Measurements from ENCODE around the gene SUPT16H. TPM values are rescaled to one million over a fixed set of nuclear protein-coding genes. Genes with fewer than 3 reads are reported as not detected.
"Not testable (repeated sequence)": the region's sequence is repeated elsewhere in the genome, so short reads cannot be mapped to it uniquely, and the experiment has no call there.

Gene SUPT16H
- polyA plus RNA-seq, 12 donors, result 69.7 to 89.1 (median 82.0) TPM; not detected in 1

DNA sequence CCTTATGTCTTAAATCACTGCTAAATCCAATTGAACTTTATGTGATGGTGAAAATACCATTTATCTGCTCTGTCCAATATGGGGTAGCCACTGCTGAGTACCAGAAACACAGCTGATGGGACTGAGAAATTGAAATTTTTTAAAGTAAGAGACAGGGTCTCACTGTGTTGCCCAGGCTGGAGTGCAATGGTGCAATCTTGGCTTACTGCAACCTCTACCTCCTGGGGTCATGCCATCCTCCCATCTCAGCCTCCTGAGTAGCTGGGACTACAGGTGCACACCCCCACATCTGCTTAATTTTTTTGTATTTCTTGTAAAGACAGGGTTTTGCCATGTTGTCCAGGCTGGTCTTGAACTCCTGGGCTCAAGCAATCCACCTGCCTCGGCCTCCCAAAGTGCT, 11.0 kb downstream of the SUPT16H start:
- not testable (repeated sequence) for DNase-seq

DNA sequence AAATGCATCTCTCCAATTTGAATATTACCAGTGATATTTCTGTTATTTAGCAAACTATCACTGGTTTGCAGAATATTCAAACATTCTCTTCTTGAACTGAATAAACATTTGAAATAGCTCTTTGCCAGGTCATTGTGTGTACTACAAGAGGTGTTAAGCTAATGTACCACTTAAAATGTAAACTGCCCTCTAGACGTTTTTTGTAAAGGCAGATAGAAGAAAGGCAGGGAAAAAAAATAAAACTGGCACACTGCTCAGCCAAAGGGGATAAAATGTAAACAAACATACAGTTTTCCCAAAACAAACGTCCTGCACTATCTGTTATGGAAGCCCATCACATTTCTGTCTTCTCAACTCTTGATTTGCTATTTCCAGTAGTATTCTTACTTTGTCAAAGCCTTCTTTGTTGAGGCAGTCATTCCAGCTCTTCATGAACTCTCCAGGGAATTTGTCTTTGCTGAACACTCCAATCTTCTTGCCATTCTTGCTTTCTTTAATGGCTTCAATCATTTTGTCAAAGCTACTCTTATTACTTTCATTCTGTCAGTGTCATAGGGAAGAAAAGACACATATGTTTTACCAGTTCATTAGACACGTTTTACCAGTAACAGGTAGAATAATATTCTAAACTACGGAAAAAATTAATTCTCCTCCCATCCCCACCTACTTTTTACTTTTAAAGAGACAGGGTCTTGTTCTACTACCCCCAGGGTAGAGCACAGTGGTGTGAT, 13.7 kb downstream of the SUPT16H start:
- no peak for DNase-seq

DNA sequence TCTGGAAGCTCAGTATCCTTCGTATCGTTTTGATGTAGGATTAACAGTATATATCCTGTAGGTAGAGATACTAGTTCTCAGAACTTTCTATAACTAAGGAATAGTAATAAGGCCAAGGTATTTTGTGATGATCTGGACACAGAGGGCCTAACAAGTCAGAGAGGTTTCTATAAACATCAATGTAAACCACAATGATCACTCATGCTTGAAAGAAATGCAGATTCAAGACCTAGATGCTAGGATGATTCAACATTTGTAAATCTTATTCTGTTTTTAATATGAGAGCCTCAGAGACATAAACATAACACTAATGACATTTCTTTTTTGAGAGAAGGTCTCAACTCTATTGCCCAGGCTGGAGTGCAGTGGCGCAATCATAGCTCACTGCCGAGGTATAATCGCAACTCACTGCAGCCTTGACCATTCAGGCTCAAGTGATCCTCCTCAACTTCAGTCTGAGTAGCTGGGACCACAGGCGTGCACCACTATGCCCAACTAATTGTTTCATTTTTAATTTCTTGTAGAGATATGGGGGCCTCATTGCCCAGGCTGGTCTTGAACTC, 16.2 kb downstream of the SUPT16H start:
- no peak for DNase-seq

DNA sequence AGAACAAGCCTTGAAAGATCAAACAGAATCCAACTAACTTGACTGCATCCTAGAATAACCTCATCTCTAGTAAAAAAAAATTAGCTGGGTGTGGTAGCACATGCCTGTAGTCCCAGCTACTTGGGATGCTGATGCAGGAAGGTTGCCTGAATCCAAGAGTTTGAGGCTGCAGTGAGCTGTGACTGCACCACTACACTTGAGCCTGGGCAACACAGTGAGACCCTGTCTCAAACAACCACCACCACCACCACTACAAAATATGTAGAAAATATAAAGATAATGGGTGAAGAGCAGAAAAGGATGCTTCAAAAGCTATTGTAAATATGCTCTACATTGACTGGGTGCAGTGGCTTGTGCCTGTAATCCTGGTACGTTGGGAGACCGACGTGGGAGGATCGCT, 27.3 kb downstream of the SUPT16H start:
- DNase-seq, result no peak

DNA sequence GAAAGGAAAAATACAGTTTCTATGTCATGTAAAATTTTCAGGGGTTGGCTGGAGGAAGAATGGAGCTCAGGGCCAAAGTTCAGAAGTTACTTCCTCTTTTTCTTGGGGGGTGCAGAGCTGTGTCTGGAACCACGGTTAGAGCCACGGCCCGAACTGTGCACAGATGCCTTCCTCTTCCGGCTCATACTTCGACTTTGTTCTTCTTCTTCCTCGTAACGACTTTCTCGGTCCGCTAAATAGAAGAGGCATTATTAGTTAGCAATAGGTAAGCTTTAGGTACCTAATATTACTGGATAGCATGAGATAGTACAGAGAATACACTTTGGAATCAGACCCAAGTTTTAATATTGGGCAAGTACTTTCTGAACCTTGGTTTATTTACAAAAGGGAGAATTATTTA, 31.2 kb downstream of the SUPT16H start:
- DNase-seq, result peak; percentile 4

DNA sequence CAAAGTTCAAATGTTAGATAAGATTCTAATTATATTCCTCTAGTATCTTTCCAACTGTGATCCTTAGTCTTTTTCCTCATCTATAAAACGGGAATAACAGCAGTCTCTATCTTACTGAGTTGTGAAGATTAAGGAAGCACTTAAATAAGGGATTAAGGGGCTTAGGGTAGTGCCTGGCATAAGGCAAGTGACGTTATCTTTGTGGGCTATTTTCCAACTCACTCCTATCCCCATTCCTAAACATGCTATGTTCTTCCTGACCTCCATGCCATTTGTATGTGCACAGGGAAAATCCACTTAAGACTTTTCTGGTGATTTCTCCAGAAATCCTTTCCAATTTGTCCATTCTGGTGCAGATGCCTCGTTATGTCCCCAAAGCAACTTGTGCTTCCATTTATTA, 33.3 kb downstream of the SUPT16H start:
- no peak for DNase-seq

DNA sequence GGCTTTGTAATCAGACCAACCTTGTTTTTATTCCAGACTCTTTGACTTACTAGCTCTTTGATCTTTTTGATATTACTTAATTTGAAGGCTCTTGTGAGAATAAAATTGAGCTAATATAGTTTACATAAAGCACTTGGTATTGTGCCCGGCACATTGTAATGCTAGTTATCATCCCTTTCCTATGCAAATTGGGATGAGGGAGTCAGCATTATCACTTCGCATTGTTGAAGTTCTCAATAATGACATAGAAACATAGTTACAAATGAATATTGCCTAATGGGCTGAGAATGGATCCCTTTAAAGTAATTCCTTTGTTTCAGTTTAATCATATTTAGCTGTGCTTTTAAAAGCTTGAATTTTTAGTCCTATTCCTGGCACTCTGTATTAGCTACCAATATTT, 36.6 kb downstream of the SUPT16H start:
- no peak for DNase-seq

DNA sequence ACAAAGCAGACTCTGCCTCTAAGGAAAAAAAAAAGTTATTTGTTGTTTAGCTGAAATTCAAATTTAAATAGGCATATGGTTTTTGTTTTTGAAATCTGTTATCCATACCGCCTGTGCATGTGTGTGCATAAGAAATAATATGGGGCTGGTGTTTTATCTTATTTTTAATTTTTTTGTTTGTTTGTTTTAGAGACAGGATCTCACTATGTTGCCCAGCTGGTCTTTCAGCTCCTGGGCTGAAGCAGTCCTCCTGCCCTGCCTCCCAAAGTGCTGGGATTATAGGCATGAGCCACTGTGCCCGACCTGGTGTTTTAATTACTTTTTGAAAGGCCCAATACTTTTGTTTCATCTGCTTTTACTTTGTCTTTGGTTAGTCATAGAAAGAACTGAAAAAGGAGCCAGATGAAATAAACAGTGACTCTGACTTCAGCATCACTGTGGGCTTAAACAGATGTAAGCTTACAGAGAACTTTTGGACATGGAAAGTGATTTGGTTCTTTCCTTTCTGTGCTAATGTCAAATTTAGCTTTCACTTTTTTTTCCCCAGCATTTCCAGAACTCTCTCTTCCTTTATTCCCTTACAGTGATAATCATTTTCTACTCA, 37.2 kb downstream of the SUPT16H start:
- DNase-seq, result no peak

DNA sequence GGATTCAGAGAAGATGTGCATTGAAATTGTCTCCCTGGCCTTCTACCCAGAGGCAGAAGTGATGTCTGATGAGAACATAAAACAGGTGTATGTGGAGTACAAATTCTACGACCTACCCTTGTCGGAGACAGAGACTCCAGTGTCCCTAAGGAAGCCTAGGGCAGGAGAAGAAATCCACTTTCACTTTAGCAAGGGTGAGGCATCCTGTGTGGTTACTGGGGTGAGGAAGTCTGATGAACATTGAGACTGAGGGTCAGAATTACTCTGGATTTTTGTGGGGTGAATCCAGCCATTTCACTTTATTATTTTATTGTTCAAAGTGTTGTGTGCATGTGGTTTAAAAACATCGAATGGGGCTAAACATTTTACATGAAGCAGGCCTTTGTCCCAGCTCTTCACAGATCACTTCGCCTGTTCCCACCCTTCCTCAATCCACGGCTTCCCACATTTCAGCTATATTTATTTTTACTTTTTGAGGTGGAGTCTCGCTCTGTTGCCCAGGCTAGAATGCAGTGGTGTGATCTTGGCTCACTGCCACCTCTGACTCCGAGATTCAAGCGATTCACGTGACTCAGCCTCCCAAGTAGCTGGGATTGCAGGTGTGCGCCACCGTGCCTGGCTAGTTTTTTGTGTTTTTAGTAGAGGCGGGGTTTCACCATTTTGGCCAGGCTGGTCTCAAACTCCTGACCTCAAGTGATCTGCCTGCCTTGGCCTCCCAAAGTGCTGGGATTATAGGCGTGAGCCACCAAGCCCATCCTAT, 40.6 kb downstream of the SUPT16H start:
- no peak for DNase-seq

DNA sequence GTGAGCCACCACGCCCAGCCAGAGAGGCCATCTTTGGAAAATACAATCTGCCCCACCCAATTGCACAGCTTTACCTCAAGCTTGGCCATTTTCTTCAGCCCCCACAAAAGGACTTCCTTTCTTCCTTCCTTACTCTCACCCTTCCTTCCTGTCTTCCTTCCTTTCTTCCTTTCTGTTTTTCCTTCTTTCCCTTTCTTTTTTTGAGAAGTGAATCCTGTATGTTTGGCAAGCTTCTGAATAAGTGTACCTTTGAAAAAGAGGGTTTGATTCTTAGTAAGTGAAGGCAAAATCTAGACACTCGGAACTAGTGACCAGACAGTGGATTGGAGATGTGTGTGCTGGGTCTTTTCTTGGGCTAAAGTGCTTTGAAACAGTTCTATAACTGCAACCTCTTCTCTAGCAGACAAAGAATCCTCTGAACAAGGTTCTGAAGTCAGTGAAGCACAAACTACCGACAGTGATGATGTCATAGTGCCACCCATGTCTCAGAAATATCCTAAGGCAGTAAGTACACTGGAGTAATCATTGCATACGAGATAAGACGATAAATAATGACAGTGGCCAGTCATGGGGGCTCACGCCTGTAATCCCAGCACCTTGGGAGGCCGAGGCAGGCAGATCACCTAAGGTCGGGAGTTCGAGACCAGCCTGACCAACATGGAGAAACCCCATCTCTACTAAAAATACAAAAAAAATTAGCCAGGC, 49.5 kb downstream of the SUPT16H start:
- DNase-seq, result no peak

DNA sequence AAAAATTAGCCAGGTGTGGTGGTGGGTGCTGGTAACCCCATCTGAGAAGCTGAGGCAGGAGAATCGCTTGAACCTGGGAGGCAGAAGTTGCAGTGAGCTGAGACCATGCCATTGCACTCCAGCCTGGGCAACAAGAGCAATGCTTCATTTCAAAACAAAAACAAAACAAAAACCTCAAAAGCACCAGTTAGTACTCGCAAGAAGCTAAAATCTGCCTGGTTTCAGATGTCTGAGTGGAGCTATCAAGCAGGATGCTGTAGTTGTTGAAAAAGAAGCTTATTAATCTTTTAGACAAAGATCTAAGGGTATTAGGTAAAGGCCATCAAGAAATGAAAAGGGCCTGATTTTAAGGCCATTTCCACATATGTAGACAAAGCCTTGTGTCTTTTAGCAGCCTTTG, 50.9 kb downstream of the SUPT16H start:
- DNase-seq, result no peak

DNA sequence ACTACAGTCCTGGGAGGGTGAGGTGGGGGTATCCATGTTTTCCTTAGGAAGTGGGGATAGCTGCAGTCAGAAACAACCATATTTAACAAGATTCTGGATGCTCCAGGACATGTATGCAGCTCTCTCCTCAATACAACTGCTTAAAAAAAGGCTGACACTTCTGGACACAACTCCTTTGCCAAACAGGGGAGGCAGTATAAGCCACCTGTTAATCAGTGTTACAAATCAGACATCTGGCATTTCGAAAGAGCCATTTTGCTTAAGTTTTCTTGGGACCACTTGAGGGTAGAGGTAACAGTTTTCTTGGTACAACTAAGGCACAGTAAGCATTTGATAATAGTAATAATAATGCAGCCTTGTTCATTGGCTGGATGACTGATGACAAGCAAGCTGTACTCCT, 56.8 kb downstream of the SUPT16H start:
- DNase-seq, result no peak

DNA sequence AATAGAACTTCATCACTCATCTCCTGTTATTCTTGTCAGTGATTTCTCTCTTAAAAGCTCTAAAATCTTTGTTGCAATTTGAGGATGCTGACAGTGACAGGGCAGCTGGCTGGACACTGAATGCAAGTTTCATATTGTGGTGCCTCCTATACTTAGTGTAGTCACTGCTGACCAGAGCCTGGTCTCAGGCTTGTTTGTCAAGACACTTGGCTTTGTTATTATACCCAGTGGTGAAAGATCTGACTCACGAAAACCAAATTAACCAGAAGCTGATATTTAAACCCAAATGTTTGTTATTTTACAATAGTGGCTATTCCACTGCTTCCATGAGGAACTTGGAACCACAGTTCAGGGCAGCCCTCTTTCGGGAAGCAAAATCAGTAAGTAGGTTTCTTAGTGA, 61.1 kb downstream of the SUPT16H start:
- DNase-seq, result no peak

DNA sequence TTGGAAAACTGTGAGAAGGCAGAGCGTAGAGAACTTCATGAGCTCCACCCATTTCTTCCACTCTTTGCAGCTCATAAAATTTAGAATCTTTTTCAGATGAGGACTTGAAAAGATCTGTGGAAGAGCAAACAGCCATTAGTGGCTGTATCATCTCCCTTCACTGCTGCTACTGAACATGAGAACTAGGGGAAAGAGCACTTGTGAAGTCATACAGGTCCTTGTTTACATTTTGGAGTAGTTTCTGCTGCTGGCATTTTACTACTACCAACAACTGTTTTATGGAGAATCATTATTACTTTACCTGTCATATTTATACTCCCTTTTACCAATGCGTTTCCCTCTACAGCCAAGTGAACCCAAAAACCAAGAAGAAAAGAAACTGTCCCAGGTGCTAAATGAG, 62.9 kb downstream of the SUPT16H start:
- no peak for DNase-seq

DNA sequence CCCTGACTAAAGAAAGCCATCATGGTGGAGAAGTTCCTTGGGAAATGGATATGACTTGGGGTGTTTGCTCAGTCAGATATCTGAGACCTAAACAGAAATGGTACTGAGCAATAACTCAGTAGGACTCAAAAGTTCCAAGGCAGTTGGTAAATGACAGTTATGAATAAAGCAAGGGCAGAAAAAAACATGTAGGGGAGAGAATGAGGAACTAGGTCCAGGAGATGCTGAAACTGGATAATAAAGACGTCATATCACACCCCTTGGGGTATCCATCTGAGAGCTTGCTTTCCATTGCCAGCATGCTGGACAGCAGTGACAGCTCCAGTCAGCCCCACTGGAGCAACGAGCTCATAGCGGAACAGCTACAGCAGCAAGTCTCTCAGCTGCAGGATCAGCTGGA, 66.4 kb downstream of the SUPT16H start:
- no peak for DNase-seq

DNA sequence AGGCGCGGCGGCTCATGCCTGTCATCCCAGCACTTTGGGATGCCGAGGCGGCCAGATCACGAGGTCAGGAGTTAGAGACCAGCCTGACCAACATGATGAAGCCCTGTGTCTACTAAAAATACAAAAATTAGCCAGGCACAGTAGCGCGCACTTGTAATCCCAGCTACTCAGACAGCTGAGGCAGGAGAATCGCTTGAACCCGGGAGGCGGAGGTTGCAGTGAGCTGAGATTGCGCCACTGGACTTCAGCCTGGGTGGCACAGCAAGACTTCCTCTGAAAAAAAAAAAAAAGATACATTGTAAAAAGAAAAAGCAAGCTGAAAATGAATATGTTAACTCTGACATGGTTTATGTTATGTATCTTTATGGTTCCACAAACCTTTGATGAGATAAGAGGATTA, 70.3 kb downstream of the SUPT16H start:
- no peak for DNase-seq

DNA sequence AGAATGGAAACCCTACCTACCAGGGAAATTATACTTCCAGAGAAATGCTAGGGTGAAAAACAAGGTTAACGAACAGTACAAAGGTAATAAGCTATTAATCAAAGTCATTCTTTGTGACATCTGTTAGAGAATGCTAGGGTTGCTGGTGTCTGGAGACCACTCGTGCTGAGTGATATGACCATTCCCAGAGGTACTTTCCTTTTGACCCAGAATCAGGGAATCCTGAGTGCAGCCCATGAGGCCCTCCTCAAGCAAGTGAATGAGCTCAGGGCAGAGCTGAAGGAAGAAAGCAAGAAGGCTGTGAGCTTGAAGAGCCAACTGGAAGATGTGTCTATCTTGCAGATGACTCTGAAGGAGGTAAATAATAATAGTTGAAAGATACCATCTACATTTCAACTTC, 72.2 kb downstream of the SUPT16H start:
- no peak for DNase-seq

DNA sequence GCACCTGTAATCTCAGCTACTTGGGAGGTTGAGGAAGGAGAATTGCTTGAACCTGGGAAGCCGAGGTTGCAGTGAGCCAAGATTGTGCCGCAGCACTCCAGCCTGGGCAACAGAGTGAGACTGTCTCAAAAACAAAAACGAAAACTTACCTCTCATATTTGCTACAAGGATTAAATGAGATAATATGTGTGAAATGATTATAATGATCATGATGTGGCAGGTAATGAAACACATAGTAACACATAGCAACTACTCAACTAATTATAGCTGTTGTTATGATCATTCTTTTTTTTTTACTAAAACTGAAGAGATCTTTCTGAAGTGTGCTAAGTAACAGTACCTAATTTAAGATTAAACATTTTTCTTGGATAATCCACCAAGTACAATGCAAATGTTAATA, 73.9 kb downstream of the SUPT16H start:
- no peak for DNase-seq

DNA sequence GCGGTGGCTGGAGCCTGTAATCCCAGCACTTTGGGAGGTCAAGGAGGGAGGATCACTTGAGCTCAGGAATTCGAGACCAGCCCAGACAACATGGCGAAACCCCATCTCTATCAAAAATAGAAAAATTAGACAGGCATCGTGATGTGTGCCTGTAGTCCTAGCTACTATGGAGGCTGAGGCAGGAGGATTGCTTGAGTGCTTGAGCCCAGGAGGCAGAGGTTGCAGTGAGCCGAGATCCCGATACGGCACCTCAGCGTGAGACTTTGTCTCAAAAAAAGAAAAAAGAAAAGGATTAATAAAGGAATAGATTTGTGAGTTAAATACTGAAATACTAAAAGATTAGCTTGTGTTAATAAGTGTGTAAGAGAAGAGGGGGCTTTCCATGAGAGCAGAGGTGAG, 74.6 kb downstream of the SUPT16H start:
- no peak for DNase-seq

DNA sequence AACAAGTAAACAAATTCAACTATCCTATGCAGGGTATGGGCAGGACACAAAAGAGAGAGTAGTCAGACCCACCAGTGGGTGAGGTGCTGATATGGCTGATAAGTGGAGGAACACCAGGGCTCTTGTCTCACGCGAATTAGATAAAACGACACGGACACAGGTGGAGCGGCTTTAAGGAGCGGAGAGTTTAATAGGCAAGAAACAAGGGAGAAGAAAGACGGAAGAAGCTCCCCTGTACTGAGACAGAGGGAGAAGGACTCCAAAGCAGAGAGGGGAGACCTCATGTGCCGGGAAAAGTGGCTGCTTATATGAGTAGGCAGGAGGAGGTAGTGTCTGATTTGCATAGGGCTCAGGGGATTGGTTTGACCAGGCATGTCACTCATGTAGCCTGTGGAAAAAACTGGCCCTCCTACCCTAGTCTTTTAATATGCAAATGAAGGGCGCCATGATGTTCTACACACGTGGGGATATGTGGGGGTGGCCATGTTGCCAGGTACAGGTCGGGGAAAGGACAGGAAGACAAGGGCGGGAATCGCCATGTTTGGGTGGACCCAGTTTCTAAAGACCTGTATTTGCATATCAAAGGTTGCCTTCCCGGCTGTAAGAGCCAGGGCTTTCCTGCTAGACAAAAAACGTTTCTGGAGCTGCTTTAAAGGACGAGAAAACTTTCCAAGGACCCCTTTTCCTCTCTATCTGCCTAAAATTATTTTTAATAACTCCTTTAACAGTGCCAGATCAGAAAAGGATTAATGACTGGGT, 75.2 kb downstream of the SUPT16H start:
- peak; percentile 17 for DNase-seq

DNA sequence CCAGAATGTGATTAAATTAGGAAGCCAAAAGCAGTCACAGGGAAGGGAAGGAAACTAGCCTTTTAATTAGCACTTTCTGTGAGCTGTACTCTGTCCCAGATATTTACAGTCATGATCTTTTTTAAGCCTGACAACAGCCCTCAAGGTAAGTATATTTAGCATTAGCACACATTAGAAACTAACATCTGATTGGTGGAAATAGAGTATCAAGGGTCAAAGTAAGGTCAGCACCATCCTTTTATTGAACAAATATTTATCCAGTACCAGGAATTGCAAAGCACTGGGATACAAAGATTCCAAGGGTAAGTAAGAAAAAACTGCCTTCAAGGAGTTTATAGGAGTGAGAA, 75.7 kb downstream of the SUPT16H start:
- DNase-seq, result no peak

DNA sequence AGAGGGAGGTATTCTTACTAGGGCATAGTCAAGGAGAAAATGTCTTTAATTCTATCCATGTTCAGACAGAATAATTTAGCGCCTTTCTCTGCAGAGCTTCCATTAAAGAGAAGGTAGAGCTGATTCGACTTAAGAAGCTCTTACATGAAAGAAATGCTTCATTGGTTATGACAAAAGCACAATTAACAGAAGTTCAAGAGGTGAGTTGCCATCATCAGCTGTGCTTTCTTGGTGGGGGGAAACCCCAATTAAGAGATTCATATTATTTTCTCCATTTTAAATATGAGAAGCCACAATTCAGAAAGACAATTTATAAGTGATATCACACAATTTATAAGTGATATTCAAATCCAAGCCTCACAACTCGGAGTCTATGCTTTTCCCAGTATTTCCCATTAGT, 76.2 kb downstream of the SUPT16H start:
- no peak for DNase-seq
